HFFc6 (cell line): ENCODE data around the gene ZNF782. TPM values are rescaled to one million over a fixed set of nuclear protein-coding genes. Genes with fewer than 3 reads are reported as not detected.
"Not testable (repeated sequence)": the region's sequence is repeated elsewhere in the genome, so short reads cannot be mapped to it uniquely, and the experiment has no call there.

ENCODE experiments used
- DNase-seq: peaks from one replicate; pipeline ENCODE4 v3.0.0-alpha.2; 2018
- H3K27ac Mint-ChIP-seq: 2 replicates; pipeline ENCODE4 v1.8.0; 2020; ENCODE audit warnings: mild to moderate bottlenecking, mixed read lengths
- H3K27me3 Mint-ChIP-seq: 2 replicates; pipeline ENCODE4 v1.8.0; 2021; ENCODE audit warnings: mild to moderate bottlenecking, moderate library complexity, mixed read lengths; ENCODE audit not compliant: insufficient read depth
- H3K36me3 Mint-ChIP-seq: 2 replicates; pipeline ENCODE4 v1.8.0; 2021; ENCODE audit warnings: low read depth, mixed read lengths
- H3K4me1 Mint-ChIP-seq: 2 replicates; pipeline ENCODE4 v1.8.0; 2020; ENCODE audit warnings: low read depth, mixed read lengths
- H3K4me3 Mint-ChIP-seq: 2 replicates; pipeline ENCODE4 v1.8.0; 2020; ENCODE audit warnings: mild to moderate bottlenecking, moderate library complexity, mixed read lengths
- H3K9me3 Mint-ChIP-seq: 2 replicates; pipeline ENCODE4 v1.8.0; 2020; ENCODE audit warnings: mild to moderate bottlenecking, mixed read lengths
- CTCF ChIP-seq: fragments of 200-600 bp; sonication (generic); IDR thresholded peaks from 2 replicates; pipeline ENCODE4 v1.5.0; 2021; ENCODE audit warnings: antibody characterized with exemption, mild to moderate bottlenecking
- total RNA-seq, 6 experiments: library from RNA; stranded (reverse); fragmentation: NEBNext Ultra II Directional; extraction: Animal tissue kit (Norgen Biotek cat#: 25700); gene quantifications; 2 replicates in 1 of 6; 3 replicates in 5 of 6; pipeline ENCODE4 v1.2.3, GENCODE V29; 2021

The ZNF782 gene
- total RNA-seq, 6 experiments from 2014 or later = 1.3 to 2.5 (median 2.0) TPM

- Mint-ChIP-seq H3K27ac (no peak overlapping the region), H3K36me3 (no peaks in the 10 kb centered on the region), H3K4me1 (peaks cover 20% of the 10 kb centered on the region), H3K27me3 (peaks cover 18% of the 10 kb centered on the region), H3K4me3 (no peak overlapping the region), H3K9me3 (no peaks in the 10 kb centered on the region; the same call in 1 of the 2 replicates)
- no peak for DNase-seq
- no peak for TF ChIP-seq CTCF
Measured at GRCh38 chr9:96871176-96871575, 16.9 kb upstream of the ZNF782 start.

GRCh38 chr9:96868709-96869108 lies 14.4 kb upstream of the ZNF782 start:
- Mint-ChIP-seq H3K36me3 (peaks cover 10% of the 10 kb centered on the region), H3K4me3 (no peak overlapping the region), H3K27me3 (peaks cover 13% of the 10 kb centered on the region), H3K27ac (no peak overlapping the region), H3K9me3 (peaks cover 5% of the 10 kb centered on the region), H3K4me1 (peaks cover 6% of the 10 kb centered on the region; the same call in 1 of the 2 replicates)
- no peak for DNase-seq
- no peak for TF ChIP-seq CTCF

- no peak for DNase-seq
- peaks cover 10% of the 10 kb centered on the region for H3K36me3 Mint-ChIP-seq
- no peak for TF ChIP-seq CTCF
- H3K4me1 Mint-ChIP-seq = peaks cover 6% of the 10 kb centered on the region; the same call in 1 of the 2 replicates
- H3K27ac Mint-ChIP-seq = no peak overlapping the region
- H3K9me3 Mint-ChIP-seq = peaks cover 5% of the 10 kb centered on the region
- no peak overlapping the region for H3K4me3 Mint-ChIP-seq
- peaks cover 13% of the 10 kb centered on the region for H3K27me3 Mint-ChIP-seq
Measured at GRCh38 chr9:96867079-96867804, 12.9 kb upstream of the ZNF782 start.

- peaks cover 13% of the 10 kb centered on the region for H3K27me3 Mint-ChIP-seq
- H3K27ac Mint-ChIP-seq, DNase-seq, H3K9me3 Mint-ChIP-seq, H3K4me1 Mint-ChIP-seq, H3K4me3 Mint-ChIP-seq: not testable (repeated sequence)
- peaks cover 10% of the 10 kb centered on the region for H3K36me3 Mint-ChIP-seq
Measured at GRCh38 chr9:96865240-96865639, 10.9 kb upstream of the ZNF782 start.

- Mint-ChIP-seq H3K4me3 (no peak overlapping the region), H3K9me3 (no peaks in the 10 kb centered on the region), H3K4me1 (peaks cover 39% of the 10 kb centered on the region), H3K27ac (peak overlapping the region; percentile 12; the same call in 1 of the 2 replicates), H3K36me3 (no peaks in the 10 kb centered on the region), H3K27me3 (peaks cover 5% of the 10 kb centered on the region)
- peak; percentile 87 for DNase-seq
- TF ChIP-seq CTCF = no peak
Measured at GRCh38 chr9:96859461-96860198, 5.3 kb upstream of the ZNF782 start.

- no peak for DNase-seq
- TF ChIP-seq CTCF = no peak
- Mint-ChIP-seq H3K4me3 (peak overlapping the region; percentile 31; the same call in 1 of the 2 replicates), H3K4me1 (peaks cover 39% of the 10 kb centered on the region), H3K27me3 (peaks cover 5% of the 10 kb centered on the region), H3K9me3 (no peaks in the 10 kb centered on the region), H3K27ac (no peak overlapping the region), H3K36me3 (no peaks in the 10 kb centered on the region)
Measured at GRCh38 chr9:96858670-96859069, 4.4 kb upstream of the ZNF782 start.
